Lower leg skin (tissue), 3 donors: ENCODE data around the gene ARHGAP33.
"Not testable (repeated sequence)": the region's sequence is repeated elsewhere in the genome, so short reads cannot be mapped to it uniquely, and the experiment has no call there.

Experiments used
- CTCF ChIP-seq, 3 donors: fragments of 450-650 bp; IDR thresholded peaks; one replicate each; pipeline ENCODE4 v1.5.1; 2016; ENCODE audit warnings: antibody characterized with exemption in 3 of 3, mild to moderate bottlenecking in 3 of 3, moderate library complexity in 2 of 3
- POLR2A ChIP-seq, 2 donors: fragments of 450-650 bp; IDR thresholded peaks; one replicate each; pipeline ENCODE4 v1.6.1; 2016 to 2017; ENCODE audit warnings: antibody characterized with exemption in 2 of 2, mild to moderate bottlenecking in 1 of 2, moderate library complexity in 1 of 2

- not testable (repeated sequence) for TF ChIP-seq CTCF, POLR2A (IDR thresholded peaks at IDR 0.05)
These were observed 20.2 kb downstream of the ARHGAP33 start for GRCh38 chr19:35795564-35795963.
